Fibroblast of lung (primary cell): ENCODE results near the gene IGF1R. TPM values are rescaled to one million over a fixed set of nuclear protein-coding genes. Genes with fewer than 3 reads are reported as not detected.

Source experiments
- DNase-seq, 2 donors: peaks; one replicate each; pipeline versions ENCODE4 v3.0.0 to v3.0.0-alpha.2; 2010; ENCODE audit warnings: low read depth in 2 of 2
- H2AFZ ChIP-seq: 2 replicates; pipeline ENCODE4 v1.5.1; 2012; ENCODE audit warnings: low read length, control low read depth, inconsistent platforms
- H3K27ac ChIP-seq: 2 replicates; pipeline ENCODE4 v1.5.1; 2011; ENCODE audit warnings: low read length, control low read depth; ENCODE audit not compliant: insufficient read depth
- H3K27me3 ChIP-seq: 2 replicates; pipeline ENCODE4 v1.5.1; 2011; ENCODE audit warnings: mild to moderate bottlenecking, low read length; ENCODE audit not compliant: control insufficient read depth, insufficient read depth
- H3K36me3 ChIP-seq: 2 replicates; pipeline ENCODE4 v1.5.1; 2011; ENCODE audit warnings: low read length; ENCODE audit not compliant: control insufficient read depth, insufficient read depth
- H3K4me1 ChIP-seq: 2 replicates; pipeline ENCODE4 v1.5.1; 2011; ENCODE audit warnings: low read length; ENCODE audit not compliant: control insufficient read depth, insufficient read depth; ENCODE audit errors: extremely low read depth
- H3K4me2 ChIP-seq: 2 replicates; pipeline ENCODE4 v1.5.1; 2011; ENCODE audit warnings: low read length, control low read depth; ENCODE audit not compliant: insufficient read depth; ENCODE audit errors: extremely low read depth
- H3K4me3 ChIP-seq, 4 experiments: fragments of 200-600 bp in 1 of 4; sonication (generic) in 1 of 4; replicated peaks in 1 of 4; 2 replicates each; pipeline ENCODE4 v1.5.1; 2011 to 2016; ENCODE audit warnings: low read length in 4 of 4, low read depth in 3 of 4, mild to moderate bottlenecking in 3 of 4, control low read depth in 2 of 4, inconsistent platforms in 1 of 4, mixed read lengths in 1 of 4; ENCODE audit not compliant: insufficient read depth in 1 of 4; ENCODE audit errors: control extremely low read depth in 1 of 4
- H3K79me2 ChIP-seq: 2 replicates; pipeline ENCODE4 v1.5.1; 2012; ENCODE audit warnings: mild to moderate bottlenecking, low read length, inconsistent platforms; ENCODE audit not compliant: control insufficient read depth, insufficient read depth
- H3K9ac ChIP-seq: 2 replicates; pipeline ENCODE4 v1.5.1; 2011; ENCODE audit warnings: mild to moderate bottlenecking, low read length, control low read depth; ENCODE audit not compliant: insufficient read depth
- H3K9me3 ChIP-seq: 2 replicates; pipeline ENCODE4 v1.5.1; 2012; ENCODE audit warnings: low read depth, low read length; ENCODE audit not compliant: control insufficient read depth, insufficient read depth
- H4K20me1 ChIP-seq: 2 replicates; pipeline ENCODE4 v1.5.1; 2011; ENCODE audit warnings: low read length; ENCODE audit not compliant: control insufficient read depth, insufficient read depth; ENCODE audit errors: extremely low read depth
- CTCF ChIP-seq, 2 donors: IDR thresholded peaks in 1 of 2; conservative IDR thresholded peaks in 1 of 2; 1 replicate in 1 of 2; 2 replicates in 1 of 2; pipeline ENCODE4 v1.5.1; 2011 to 2012; ENCODE audit warnings: low read length in 2 of 2, control low read depth in 1 of 2, inconsistent platforms in 1 of 2, low read depth in 1 of 2, mild to moderate bottlenecking in 1 of 2
- EZH2 ChIP-seq: IDR thresholded peaks from 2 replicates; pipeline ENCODE4 v1.5.1; 2012; ENCODE audit warnings: low read length, control low read depth, mild to moderate bottlenecking; ENCODE audit errors: missing control alignments
- polyA plus RNA-seq, 2 donors: library from polyadenylated mRNA; depleted of rRNA in 1 of 2; stranded (reverse) in 1 of 2; unstranded in 1 of 2; fragments of >200 nt; gene quantifications; 2 replicates each; pipeline ENCODE4 v1.2.1, GENCODE V29; 2011 to 2012; ENCODE audit warnings: missing spikeins in 1 of 2
- total RNA-seq: library from RNA; depleted of rRNA; stranded (reverse); fragments of >200 nt; gene quantifications from 2 replicates; pipeline ENCODE4 v1.2.1, GENCODE V29; 2014

IGF1R gene
- total and polyA plus RNA-seq, 2 donors (not counting 1 experiment from before 2014, with no cell fraction given) = 14.6 to 28.6 TPM

DNA sequence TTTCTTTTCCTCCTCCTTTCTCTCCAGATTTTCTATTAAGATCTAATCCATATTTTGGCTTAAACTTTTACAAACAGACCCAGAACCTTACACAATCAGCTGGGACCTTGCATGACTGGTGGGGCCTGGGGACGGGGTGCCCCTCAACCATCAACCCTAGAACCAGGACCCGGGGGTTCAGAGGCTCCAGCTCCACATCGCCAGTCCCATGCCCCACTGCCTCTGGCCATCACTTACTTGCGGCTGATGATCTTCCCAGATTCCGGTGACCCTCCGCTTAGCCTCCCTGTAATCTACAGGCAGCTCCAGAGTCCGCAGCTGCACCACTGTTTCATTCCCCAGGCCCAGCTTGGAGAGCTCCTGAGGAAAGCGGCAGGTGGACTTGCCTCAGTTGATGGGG is 322.5 kb downstream of the IGF1R start:
- Histone ChIP-seq H3K9me3 (no peaks in the 10 kb centered on the region), H3K4me1 (no peaks in the 10 kb centered on the region), H4K20me1 (no peaks in the 10 kb centered on the region), H3K4me3 (no peak overlapping the region), H3K79me2 (no peaks in the 10 kb centered on the region), H3K4me2 (no peak overlapping the region), H3K36me3 (no peaks in the 10 kb centered on the region), H3K9ac (no peak overlapping the region), H3K27ac (no peak overlapping the region), H3K27me3 (no peaks in the 10 kb centered on the region), H2AFZ (no peak overlapping the region)
- DNase-seq = no peak
- TF ChIP-seq CTCF (conservative IDR thresholded peaks at IDR 0.05 in 1 of 2, IDR thresholded peaks at IDR 0.05 in 1 of 2; ENCODE audit: low read depth in 1 of 2, low read length in 2 of 2) (no peak), EZH2 (no peak)

DNA sequence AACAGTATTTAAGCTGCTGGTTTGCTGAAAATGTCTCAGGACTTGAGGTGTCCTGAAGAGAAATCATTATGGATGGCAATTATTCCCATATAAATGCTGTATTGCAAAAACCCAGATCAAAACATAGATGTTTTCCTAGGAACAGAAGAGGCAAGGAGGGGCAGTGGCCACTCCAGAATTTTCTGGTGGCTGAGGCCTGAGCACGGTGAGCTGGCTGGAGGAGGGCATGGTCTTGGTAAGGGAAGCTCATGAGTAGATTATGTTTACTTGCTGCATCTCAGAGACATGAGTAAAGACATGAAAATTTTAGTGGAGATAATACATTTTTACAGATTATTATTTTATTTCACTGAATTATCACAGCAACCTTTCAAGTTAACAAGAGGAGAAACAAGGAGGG is 328.2 kb downstream of the IGF1R start:
- no peaks in the 10 kb centered on the region for H3K36me3 ChIP-seq
- H3K4me3 ChIP-seq = no peak overlapping the region
- DNase-seq = no peak
- H3K27ac ChIP-seq = no peak overlapping the region
- TF ChIP-seq EZH2 = no peak
- TF ChIP-seq CTCF (conservative IDR thresholded peaks at IDR 0.05 in 1 of 2, IDR thresholded peaks at IDR 0.05 in 1 of 2; ENCODE audit: low read depth in 1 of 2, low read length in 2 of 2) = no peak
- no peaks in the 10 kb centered on the region for H3K9me3 ChIP-seq
- H3K27me3 ChIP-seq = no peaks in the 10 kb centered on the region
- no peak overlapping the region for H3K4me2 ChIP-seq
- H2AFZ ChIP-seq = no peak overlapping the region
- H3K79me2 ChIP-seq = no peaks in the 10 kb centered on the region
- no peaks in the 10 kb centered on the region for H4K20me1 ChIP-seq
- H3K9ac ChIP-seq = no peak overlapping the region
- no peaks in the 10 kb centered on the region for H3K4me1 ChIP-seq

- Histone ChIP-seq H3K36me3 (no peaks in the 10 kb centered on the region), H4K20me1 (no peaks in the 10 kb centered on the region), H3K9ac (no peak overlapping the region), H3K27me3 (no peaks in the 10 kb centered on the region), H3K4me3 (no peak overlapping the region), H3K79me2 (no peaks in the 10 kb centered on the region), H3K4me1 (peaks cover 6% of the 10 kb centered on the region), H2AFZ (no peak overlapping the region), H3K27ac (no peak overlapping the region), H3K4me2 (no peak overlapping the region), H3K9me3 (no peaks in the 10 kb centered on the region)
- no peak for TF ChIP-seq CTCF (conservative IDR thresholded peaks at IDR 0.05 in 1 of 2, IDR thresholded peaks at IDR 0.05 in 1 of 2; ENCODE audit: low read depth in 1 of 2, low read length in 2 of 2)
- no peak for TF ChIP-seq EZH2
- DNase-seq = no peak
These were observed 329.1 kb downstream of the IGF1R start for GRCh38 chr15:98977441-98977840.
